ENCODE results near the gene BMP5. TPM values are rescaled to one million over a fixed set of nuclear protein-coding genes. Genes with fewer than 3 reads are reported as not detected.

Gene BMP5
- polyA plus RNA-seq, 1 donor (not counting 4 experiments of a cell fraction or from before 2014, with no cell fraction given): not detected

- Histone ChIP-seq H3K79me2 (ENCODE audit: control insufficient read depth, insufficient read depth, low read length) (no peaks in the 10 kb centered on the region), H3K9me1 (ENCODE audit: control insufficient read depth, extremely low read depth, insufficient read depth, low read length) (no peaks in the 10 kb centered on the region), H3K4me1 (ENCODE audit: control insufficient read depth, extremely low read depth, insufficient read depth, low read length) (peaks cover 17% of the 10 kb centered on the region), H3K4me3 (ENCODE audit: control insufficient read depth in 2 of 3, extremely low read depth in 1 of 3, insufficient read depth in 2 of 3, low read depth in 1 of 3, low read length in 3 of 3) (no peak overlapping the region), H3K36me3 (ENCODE audit: control insufficient read depth in 2 of 2, extremely low read depth in 1 of 2, insufficient read depth in 2 of 2, low read length in 2 of 2) (no peaks in the 10 kb centered on the region), H3K9ac (ENCODE audit: control insufficient read depth, extremely low read depth, insufficient read depth, low read length) (no peak overlapping the region), H3K4me2 (ENCODE audit: control insufficient read depth, extremely low read depth, insufficient read depth, low read depth, low read length) (no peak overlapping the region), H4K20me1 (ENCODE audit: control insufficient read depth, extremely low read depth, insufficient read depth, low read length) (no peaks in the 10 kb centered on the region), H3K9me3 (ENCODE audit: control insufficient read depth, low read depth, low read length) (no peaks in the 10 kb centered on the region), H3K27ac (ENCODE audit: control insufficient read depth, insufficient read depth, low read length) (no peak overlapping the region), H3K27me3 (ENCODE audit: control insufficient read depth, extremely low read depth, insufficient read depth, low read length) (no peaks in the 10 kb centered on the region), H2AFZ (ENCODE audit: control insufficient read depth, low read length) (no peak overlapping the region)
- TF ChIP-seq CTCF (optimal IDR thresholded peaks at IDR 0.05 in 1 of 3, IDR thresholded peaks at IDR 0.05 in 1 of 3, conservative IDR thresholded peaks at IDR 0.05 in 1 of 3; ENCODE audit: extremely low read depth in 1 of 3, insufficient read depth in 2 of 3, low read length in 3 of 3) (no peak), EZH2 (IDR thresholded peaks at IDR 0.05; ENCODE audit: low read length) (no peak)
- dilution Hi-C loops (cut with MboI; ENCODE audit: extremely low pct_ligation_motif_present, low sequenced_read_pairs): no loop called here
- no peak for FAIRE-seq
- DNase-seq (ENCODE audit: low read depth, low spot score): no peak
Observed at GRCh38 chr6:55822005-55822404, 53.4 kb downstream of the BMP5 start.

DNA sequence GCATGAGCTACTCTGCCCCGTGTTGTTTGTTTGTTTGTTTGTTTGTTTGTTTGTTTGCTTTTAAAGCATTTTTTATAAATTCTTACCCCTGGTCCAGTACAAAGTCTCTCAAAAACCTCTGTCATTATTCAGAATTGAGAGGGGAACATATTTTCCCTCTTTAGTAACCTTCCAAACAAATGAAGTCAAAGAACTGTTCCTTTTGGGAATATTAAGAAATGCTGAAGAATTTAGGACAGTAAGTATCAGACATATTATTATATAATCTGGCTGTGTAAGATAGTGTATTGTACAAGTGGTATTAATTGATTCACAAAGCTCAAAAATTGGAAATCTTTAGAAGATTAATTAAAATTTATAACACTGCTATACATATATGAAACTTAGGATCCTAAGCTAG, 54.7 kb downstream of the BMP5 start:
- H3K27ac ChIP-seq (ENCODE audit: control insufficient read depth, insufficient read depth, low read length): no peak overlapping the region
- dilution Hi-C loops (cut with MboI; ENCODE audit: extremely low pct_ligation_motif_present, low sequenced_read_pairs): no loop called here
- H3K4me1 ChIP-seq (ENCODE audit: control insufficient read depth, extremely low read depth, insufficient read depth, low read length): peaks cover 13% of the 10 kb centered on the region
- H3K36me3 ChIP-seq (ENCODE audit: control insufficient read depth in 2 of 2, extremely low read depth in 1 of 2, insufficient read depth in 2 of 2, low read length in 2 of 2): no peaks in the 10 kb centered on the region
- no peak overlapping the region for H2AFZ ChIP-seq (ENCODE audit: control insufficient read depth, low read length)
- FAIRE-seq (no peak), DNase-seq (ENCODE audit: low read depth, low spot score) (no peak)
- no peaks in the 10 kb centered on the region for H3K9me1 ChIP-seq (ENCODE audit: control insufficient read depth, extremely low read depth, insufficient read depth, low read length)
- no peaks in the 10 kb centered on the region for H3K79me2 ChIP-seq (ENCODE audit: control insufficient read depth, insufficient read depth, low read length)
- H3K4me3 ChIP-seq (ENCODE audit: control insufficient read depth in 2 of 3, extremely low read depth in 1 of 3, insufficient read depth in 2 of 3, low read depth in 1 of 3, low read length in 3 of 3): no peak overlapping the region
- H3K9me3 ChIP-seq (ENCODE audit: control insufficient read depth, low read depth, low read length): no peaks in the 10 kb centered on the region
- no peaks in the 10 kb centered on the region for H4K20me1 ChIP-seq (ENCODE audit: control insufficient read depth, extremely low read depth, insufficient read depth, low read length)
- H3K4me2 ChIP-seq (ENCODE audit: control insufficient read depth, extremely low read depth, insufficient read depth, low read depth, low read length): no peak overlapping the region
- H3K27me3 ChIP-seq (ENCODE audit: control insufficient read depth, extremely low read depth, insufficient read depth, low read length): no peaks in the 10 kb centered on the region
- no peak overlapping the region for H3K9ac ChIP-seq (ENCODE audit: control insufficient read depth, extremely low read depth, insufficient read depth, low read length)
- TF ChIP-seq EZH2 (IDR thresholded peaks at IDR 0.05; ENCODE audit: low read length) (no peak), CTCF (optimal IDR thresholded peaks at IDR 0.05 in 1 of 3, IDR thresholded peaks at IDR 0.05 in 1 of 3, conservative IDR thresholded peaks at IDR 0.05 in 1 of 3; ENCODE audit: extremely low read depth in 1 of 3, insufficient read depth in 2 of 3, low read length in 3 of 3) (no peak)

Measured in keratinocyte (primary cell).